ENCODE data around the gene KRT1.

KRT1 gene

DNA sequence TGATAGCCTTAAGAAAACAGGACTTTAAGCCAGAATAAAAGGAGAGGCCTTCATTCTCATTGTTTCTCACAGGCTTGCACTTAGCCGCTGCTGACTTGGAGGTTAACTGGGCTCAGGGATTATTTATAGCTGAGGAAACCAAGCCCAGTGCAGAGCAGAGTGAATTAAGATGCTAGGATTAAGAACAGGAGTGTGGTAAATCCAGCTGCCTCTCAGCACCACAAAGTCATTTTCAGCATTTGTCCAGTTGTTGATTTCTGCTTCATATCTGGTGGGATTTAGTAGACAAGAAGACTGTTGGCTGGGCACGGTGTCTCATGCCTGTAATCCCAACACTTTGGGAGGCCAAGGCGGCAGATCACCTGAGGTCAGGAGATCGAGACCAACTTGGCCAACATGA lies 47.6 kb downstream of the KRT1 start:
- no peak for DNase-seq

DNA sequence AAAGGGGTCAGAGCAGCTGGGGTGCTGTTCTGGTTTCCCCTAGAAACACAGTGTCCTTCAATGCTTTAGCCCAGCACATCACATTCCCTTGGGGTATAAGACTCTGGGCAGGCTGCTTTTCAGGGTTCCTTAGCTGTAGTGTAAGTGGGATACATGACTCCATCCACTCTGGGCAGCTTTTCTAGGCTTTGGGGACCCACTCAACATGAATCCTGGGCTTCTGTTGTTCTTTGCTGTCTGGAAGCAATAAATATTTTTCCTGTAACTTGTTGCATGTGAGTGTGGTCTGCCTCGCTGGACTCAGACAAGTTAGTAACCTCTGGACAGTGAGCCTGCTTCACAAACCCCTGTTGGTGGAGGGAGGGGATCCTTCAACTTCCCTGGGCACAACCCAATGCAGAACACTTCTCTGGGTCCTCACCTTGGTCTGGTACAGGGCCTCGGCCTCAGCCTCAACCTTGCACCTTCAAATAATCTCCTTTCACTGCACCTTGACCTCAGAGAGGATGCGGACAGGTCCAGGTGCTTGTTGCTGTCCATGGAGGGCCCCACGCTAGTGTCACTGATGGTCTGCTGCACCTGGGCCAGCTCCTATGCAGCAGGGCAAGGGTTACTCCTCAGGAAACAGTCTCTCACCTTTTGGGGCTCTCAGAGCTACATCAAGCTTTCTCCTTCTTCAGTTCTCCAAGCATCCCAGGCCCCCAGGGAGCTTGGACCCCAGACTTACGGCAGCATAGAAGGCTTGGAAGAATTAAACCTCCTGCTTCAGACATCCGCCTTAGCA lies 48.3 kb downstream of the KRT1 start:
- DNase-seq: no peak

DNA sequence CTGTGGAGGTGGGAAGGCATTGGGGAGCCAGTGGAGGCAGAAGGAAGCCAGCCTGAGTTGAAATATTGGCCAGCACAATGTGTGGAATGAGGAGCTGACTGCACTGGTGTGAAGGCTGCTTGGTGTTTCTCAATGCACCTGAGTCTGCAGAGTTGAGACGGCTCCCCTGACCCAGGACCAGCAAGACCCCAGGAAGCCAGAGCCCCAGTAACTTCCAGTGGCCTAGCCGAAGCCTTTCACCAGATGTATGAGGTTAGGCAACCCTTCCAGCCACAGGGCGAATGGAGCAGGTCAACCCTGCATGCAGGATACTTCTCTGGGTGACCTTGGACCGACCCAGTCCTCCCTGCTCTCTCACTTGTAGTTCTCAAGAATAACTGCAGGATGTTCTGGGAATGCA lies 48.9 kb downstream of the KRT1 start:
- DNase-seq: no peak

DNA sequence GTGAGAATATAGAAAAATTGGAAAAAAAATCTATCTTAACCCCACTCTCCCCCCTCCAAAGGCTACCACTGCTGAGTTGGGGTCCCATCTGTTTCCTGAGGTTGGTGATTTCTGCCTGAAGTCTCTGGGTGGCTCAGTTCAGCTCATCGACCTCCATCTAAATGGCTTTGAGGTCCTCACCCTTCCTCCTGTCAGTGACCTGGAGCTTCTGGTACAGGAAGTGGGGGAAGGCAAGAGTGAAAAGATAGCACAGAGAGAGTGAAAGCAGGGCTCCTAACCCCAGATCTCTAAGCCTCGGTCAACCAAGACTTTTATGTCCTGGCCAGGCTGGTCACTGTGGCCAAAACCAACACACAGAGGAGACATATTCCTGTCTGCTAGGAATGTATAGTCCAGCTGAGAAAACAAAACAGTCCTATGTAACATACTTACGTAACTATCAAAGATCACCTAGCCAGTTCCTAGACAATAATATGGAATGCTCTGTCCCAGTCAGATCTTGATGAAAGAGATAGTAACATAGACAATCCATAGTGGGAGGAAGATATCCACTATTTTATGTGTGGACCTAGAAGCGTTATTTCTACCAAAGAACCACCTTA lies 49.5 kb downstream of the KRT1 start:
- no peak for DNase-seq

DNA sequence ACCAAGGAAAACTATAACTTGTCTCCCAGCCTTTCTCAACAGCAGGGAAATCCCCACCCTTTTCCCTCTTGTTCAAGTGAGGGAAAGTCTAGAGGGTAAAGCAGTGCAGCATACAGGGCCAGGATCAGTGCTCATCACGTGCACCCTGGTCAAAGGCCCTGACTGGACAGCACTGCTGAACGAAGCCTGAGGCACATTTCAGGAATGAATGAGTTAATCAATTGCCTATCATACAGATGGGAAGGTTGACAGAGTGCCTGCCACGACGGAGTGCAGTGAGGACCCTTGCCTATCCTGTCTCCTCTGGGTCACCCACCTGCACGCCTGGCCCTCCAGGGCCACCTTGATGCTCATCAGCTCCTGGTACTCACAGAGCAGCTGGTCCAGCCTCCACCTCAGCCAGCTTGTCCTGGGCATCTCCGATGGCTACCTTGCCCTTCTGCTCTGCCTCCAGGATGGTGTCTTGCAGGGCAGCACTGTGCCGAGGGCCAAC lies 50.2 kb downstream of the KRT1 start:
- no peak for DNase-seq

DNA sequence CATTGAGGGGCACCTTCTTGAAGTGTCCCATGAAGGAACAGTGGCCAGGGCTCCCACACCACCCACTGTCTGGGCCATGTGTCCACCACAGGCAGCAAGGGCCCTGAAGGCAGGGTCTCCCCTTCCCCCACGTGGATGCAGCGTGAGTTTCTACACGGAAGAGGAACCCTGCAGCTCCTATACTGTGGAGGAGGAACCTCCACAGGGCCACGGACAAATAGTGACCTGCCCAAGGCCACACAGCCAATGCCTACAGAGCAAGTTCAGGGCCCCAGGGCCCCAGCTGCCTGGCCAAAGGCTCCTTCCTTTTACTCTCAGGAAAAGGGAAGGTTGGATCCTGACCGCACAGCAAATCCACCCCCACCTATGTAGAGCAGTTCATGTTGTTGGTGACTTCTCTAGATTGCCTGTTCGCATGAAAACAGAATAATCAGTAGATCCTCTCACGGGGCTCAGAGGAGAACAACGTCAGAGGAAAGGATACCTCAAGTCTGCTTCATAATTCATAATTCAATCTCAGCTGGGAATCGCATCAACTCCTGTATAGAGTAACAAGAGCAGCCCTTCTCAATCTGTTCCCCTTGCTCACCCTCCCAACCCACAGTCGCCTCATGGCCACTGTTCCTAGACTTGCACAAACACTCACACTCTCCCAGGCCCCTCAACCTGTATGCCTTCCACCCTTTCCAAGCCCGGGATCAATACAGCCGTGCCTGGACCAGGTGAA lies 50.8 kb downstream of the KRT1 start:
- no peak for DNase-seq

DNA sequence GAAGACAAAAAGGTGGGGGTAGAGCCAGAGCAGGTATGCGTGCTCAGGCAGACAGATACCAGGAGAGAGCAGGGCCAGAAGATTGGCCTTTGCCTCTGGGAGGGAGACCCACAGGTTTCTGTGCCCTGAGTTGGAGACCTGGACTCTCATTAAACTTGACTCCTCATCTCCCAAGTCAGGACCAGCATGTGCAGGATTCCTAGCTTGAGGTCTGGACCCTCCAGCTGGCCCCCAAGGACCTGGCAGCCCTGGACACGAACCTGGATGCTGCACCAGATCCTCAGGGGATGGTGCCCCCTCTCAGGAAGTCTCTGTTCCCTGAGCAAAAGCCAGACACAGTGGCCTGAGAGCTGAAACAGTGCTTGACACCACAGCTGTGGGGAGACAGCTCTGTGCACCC lies 51.4 kb downstream of the KRT1 start:
- no peak for DNase-seq

DNA sequence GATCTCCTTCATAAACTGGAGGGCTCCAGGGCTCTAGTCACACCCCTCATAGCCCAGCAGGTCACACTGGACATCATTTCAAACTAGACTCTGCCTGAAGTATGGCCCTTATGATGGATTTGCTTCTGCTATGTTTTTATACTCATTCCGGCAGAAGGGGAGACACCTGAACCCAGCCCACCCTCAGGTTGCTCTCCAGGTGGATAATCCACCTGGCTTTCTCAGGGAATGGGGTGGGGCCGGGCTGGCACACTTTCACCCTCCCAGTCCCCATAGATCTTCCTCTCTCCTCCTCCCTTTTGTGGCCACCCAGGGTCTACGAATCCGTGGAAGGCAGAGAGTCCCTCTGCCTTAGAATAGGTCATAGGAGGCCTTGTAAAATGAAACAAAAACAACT lies 52.1 kb downstream of the KRT1 start:
- DNase-seq: no peak

DNA sequence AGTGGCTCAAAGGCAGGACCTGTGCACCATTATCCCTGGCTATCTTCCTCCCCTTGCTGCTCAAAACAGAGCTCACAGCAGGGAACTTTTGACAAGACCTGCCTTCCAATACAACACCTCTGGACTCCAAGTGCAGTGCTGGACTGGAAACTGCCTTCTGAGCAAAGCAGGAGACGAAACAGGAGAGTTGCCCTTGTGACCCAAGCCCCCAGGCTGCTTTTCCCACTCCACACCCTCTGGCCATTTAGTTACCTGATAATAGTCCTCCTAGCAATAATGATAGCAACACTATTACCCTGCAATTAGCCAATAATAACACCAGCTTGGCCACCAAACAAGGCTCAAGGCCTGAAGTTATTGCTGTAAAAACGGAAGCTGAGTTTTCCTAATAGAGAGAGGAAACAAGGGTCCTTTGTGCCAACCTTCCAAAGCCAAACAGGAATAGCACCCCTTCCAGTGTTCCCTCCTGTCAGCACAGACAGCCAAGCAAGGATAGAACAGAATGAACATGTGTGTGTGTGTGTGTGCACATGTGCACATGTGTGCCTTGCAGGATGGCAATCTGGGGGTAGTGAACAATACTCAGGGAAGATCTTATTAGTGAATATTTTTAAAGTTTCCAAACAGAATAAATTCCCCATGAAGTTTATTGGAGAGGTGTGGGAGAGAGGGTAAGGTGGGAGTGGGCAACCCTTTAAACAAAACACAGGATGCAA lies 52.7 kb downstream of the KRT1 start:
- no peak for DNase-seq
